Measurements from ENCODE around the gene SUPT20HL2. TPM values are rescaled to one million over a fixed set of nuclear protein-coding genes. Genes with fewer than 3 reads are reported as not detected.

Gene SUPT20HL2
- total RNA-seq, 1 donor from 2014 or later: not detected

GRCh38 chrX:24334461-24334860 is 20.6 kb upstream of the SUPT20HL2 start:
- H3K4me3 ChIP-seq: no peak overlapping the region
- no peaks in the 10 kb centered on the region for H3K9me3 ChIP-seq
- no peak overlapping the region for H3K27ac ChIP-seq
- no peaks in the 10 kb centered on the region for H3K4me1 ChIP-seq
- no peaks in the 10 kb centered on the region for H3K27me3 ChIP-seq (ENCODE audit: low read depth)
- no peak for DNase-seq
- ATAC-seq: no peak
- no peak for TF ChIP-seq CTCF (IDR thresholded peaks at IDR 0.05)
- intact Hi-C loops (cut with DNase I): no loop called here
- no peaks in the 10 kb centered on the region for H3K36me3 ChIP-seq

GRCh38 chrX:24333371-24333770 is 19.5 kb upstream of the SUPT20HL2 start:
- H3K9me3 ChIP-seq: no peaks in the 10 kb centered on the region
- DNase-seq (no peak), ATAC-seq (no peak)
- H3K36me3 ChIP-seq: no peaks in the 10 kb centered on the region
- H3K4me3 ChIP-seq: no peak overlapping the region
- no peaks in the 10 kb centered on the region for H3K27me3 ChIP-seq (ENCODE audit: low read depth)
- no peaks in the 10 kb centered on the region for H3K4me1 ChIP-seq
- intact Hi-C loops (cut with DNase I): no loop called here
- no peak for TF ChIP-seq CTCF (IDR thresholded peaks at IDR 0.05)
- no peak overlapping the region for H3K27ac ChIP-seq

GRCh38 chrX:24332878-24333277 is 19.0 kb upstream of the SUPT20HL2 start:
- no peak for TF ChIP-seq CTCF (IDR thresholded peaks at IDR 0.05)
- Histone ChIP-seq H3K4me1 (no peaks in the 10 kb centered on the region), H3K27ac (no peak overlapping the region), H3K36me3 (no peaks in the 10 kb centered on the region), H3K9me3 (no peaks in the 10 kb centered on the region), H3K4me3 (no peak overlapping the region), H3K27me3 (ENCODE audit: low read depth) (no peaks in the 10 kb centered on the region)
- ATAC-seq (no peak), DNase-seq (no peak)
- intact Hi-C loops (cut with DNase I): no loop called here

- H3K4me1 ChIP-seq: no peaks in the 10 kb centered on the region
- H3K27ac ChIP-seq: no peak overlapping the region
- DNase-seq (no peak), ATAC-seq (no peak)
- H3K36me3 ChIP-seq: no peaks in the 10 kb centered on the region
- no peaks in the 10 kb centered on the region for H3K27me3 ChIP-seq (ENCODE audit: low read depth)
- H3K4me3 ChIP-seq: no peak overlapping the region
- H3K9me3 ChIP-seq: no peaks in the 10 kb centered on the region
- intact Hi-C loops (cut with DNase I): no loop called here
- TF ChIP-seq CTCF (IDR thresholded peaks at IDR 0.05): no peak
Measured at GRCh38 chrX:24325231-24325630, 11.4 kb upstream of the SUPT20HL2 start.

GRCh38 chrX:24321741-24322395 is 8.0 kb upstream of the SUPT20HL2 start:
- H3K36me3 ChIP-seq: no peaks in the 10 kb centered on the region
- intact Hi-C loops (cut with DNase I): no loop called here
- H3K27ac ChIP-seq: no peak overlapping the region
- no peak for ATAC-seq
- DNase-seq: no peak
- no peaks in the 10 kb centered on the region for H3K4me1 ChIP-seq
- no peaks in the 10 kb centered on the region for H3K27me3 ChIP-seq (ENCODE audit: low read depth)
- no peaks in the 10 kb centered on the region for H3K9me3 ChIP-seq
- no peak for TF ChIP-seq CTCF (IDR thresholded peaks at IDR 0.05)
- H3K4me3 ChIP-seq: no peak overlapping the region

All from lower lobe of right lung (tissue), 2 donors.